Activated CD8-positive, alpha-beta memory T cell treated with anti-CD3 and anti-CD28 coated beads, Interleukin-2, amount 50 U/mL, for 4 hours (primary cell): ENCODE data around the gene KCNJ10.
A peak's percentile ranks its signal among the peaks of the same experiment; 100 is the strongest.
"Not testable (repeated sequence)": the region's sequence is repeated elsewhere in the genome, so short reads cannot be mapped to it uniquely, and the experiment has no call there.

ENCODE experiments used
- DNase-seq: peaks from one replicate; pipeline ENCODE4 v3.0.0-alpha.2; 2020

The KCNJ10 gene

GRCh38 chr1:160053548-160054365 is 16.2 kb downstream of the KCNJ10 start:
- no peak for DNase-seq

DNA sequence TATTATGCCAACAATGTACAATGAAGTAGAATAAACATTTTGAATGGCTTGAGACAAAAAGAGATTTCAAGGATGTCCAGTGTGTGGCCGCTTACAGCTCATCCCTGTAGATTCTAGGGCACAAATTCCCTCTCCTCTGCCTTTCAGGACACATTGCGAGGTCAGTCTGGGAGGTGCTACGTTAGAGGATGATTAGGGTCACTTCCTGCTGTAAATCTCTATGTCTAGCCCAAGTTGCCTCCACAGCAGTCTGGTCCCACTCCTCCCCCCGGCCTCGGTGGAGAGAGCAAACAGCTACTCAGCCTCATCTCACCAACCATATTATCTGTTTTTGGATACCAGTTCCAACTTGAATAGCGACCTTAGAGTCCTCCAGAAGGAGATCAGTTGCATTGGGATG is 17.0 kb downstream of the KCNJ10 start:
- no peak for DNase-seq

GRCh38 chr1:160050619-160051018 is 19.3 kb downstream of the KCNJ10 start:
- DNase-seq = no peak

GRCh38 chr1:160050182-160050581 is 19.8 kb downstream of the KCNJ10 start:
- DNase-seq = not testable (repeated sequence)

- no peak for DNase-seq
Observed at GRCh38 chr1:160049101-160049500, 20.9 kb downstream of the KCNJ10 start.

GRCh38 chr1:160048335-160048734 is 21.6 kb downstream of the KCNJ10 start:
- DNase-seq = no peak

DNA sequence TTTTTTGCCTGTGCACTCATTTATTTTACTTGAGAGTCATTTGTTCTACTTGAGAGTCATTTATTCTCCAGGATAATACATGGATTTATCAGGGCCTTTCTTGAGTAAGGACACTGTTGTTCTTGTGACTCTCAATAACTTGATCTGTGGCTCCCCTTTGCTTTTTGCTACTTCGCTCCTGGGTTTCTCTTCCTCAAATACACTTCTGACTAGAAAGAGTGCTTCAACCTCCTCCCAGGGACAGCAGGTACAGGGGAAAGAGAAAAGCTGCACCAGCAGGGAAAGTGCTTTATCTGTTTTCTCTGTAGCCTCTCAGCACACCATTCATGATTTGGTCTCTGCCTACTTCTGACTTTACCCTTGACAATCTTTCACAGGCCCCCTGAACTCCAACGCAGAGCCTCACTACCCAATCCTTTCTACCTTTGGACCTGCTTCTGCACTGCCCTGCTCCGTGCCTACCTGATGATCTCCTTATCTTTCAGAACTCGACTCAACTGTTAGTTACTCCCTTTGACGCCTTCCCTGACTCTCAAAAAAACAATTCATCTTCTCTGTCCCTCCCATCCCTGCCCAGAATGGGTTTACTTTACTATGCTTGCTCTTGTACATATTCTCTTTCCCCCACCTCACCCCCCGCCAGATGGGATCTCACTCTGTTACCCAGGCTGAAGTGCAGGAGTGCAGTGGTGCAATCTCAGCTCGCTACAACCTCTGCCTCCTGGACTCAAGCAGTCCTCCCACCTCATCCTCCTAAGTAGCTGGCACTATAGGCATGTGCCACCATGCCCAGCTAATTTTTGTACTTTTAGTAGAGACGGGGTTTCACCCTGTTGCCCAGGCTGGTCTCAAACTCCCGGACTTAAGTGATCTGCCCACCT is 22.6 kb downstream of the KCNJ10 start:
- no peak for DNase-seq

DNA sequence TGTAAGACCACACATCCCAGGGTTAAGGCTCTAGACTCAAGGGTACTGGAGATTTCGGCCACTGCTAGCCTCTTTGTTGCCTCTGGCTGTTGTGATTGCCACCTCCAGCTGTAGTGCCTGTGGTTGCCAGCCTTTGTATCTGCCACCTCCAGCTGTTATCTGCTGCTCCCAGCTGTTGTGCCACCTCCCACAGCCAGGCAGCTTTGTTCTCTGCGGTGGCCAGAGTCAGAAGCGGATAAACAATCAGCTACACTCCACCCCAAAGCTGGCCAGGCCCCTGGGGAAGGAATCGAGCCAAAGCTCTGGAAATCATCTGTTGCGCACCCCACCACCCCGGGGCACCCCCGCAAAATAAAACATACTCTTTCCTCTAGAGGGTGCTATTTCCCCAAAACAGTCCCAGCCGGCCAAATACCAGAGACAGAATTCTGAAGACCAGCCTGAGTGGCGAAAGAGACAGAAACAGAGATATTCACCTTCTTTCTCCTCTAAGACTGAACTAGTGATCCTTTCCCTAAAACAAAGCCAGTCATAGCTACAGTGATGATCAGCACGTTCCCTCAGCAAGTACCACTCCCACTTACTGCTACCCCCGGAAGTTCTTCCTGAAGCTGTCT is 23.4 kb downstream of the KCNJ10 start:
- DNase-seq = peak; percentile 28

GRCh38 chr1:160045653-160046052 is 24.3 kb downstream of the KCNJ10 start:
- no peak for DNase-seq

GRCh38 chr1:160043543-160043942 is 26.4 kb downstream of the KCNJ10 start:
- no peak for DNase-seq

GRCh38 chr1:160040476-160040875 is 29.5 kb downstream of the KCNJ10 start:
- DNase-seq = no peak

GRCh38 chr1:160032165-160032820 is 37.7 kb downstream of the KCNJ10 start:
- no peak for DNase-seq

DNA sequence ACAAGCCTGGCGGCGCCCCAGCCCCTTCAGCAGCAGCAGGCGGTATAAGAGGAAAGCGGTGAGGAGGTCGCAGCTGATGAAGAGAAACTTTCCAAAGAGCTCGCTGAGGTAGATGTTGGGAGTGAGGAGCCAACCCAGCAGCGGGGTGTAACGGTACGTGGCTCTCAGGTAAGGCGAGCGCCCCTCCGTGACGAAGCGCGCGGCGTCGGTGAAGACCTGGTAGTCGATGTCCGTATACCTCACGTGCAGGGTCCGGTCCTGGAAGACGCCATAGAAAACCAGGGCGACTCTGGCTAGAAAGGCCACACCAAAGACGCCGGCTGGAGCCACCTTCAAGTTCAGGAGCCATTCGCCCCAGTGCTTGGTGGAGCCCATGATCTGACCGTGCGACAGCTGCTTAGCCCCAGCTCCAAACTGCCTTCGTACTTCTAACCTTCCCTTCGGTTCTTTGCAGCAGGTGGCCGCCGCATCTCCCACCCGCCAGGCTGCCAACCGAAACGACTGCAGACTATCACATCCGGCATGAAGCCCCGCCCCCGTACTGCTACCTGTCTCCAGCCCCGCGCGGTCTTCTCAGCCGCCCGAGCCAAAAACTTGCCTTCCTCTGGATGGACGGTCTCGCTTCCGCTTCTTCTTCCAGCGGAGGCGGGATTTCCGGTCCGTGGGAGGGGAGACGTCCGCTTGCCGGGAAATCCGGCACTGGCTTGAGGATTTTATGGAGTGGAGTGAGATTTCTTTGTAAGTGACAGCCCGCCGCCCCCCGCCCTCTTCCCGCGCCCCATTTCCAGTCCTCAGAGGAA is 38.4 kb downstream of the KCNJ10 start, which contains the start of gene PIGM:
PIGM (minus strand) TSS at position 626 of the 800 bp plus-strand sequence; CDS start at position 375, 251 bp downstream.
- peak; percentile 91 for DNase-seq

GRCh38 chr1:160030657-160031364 is 39.1 kb downstream of the KCNJ10 start:
- DNase-seq = no peak

- no peak for DNase-seq
Observed at GRCh38 chr1:160028426-160028825, 41.5 kb downstream of the KCNJ10 start.

GRCh38 chr1:160025314-160025713 is 44.6 kb downstream of the KCNJ10 start:
- DNase-seq = no peak

DNA sequence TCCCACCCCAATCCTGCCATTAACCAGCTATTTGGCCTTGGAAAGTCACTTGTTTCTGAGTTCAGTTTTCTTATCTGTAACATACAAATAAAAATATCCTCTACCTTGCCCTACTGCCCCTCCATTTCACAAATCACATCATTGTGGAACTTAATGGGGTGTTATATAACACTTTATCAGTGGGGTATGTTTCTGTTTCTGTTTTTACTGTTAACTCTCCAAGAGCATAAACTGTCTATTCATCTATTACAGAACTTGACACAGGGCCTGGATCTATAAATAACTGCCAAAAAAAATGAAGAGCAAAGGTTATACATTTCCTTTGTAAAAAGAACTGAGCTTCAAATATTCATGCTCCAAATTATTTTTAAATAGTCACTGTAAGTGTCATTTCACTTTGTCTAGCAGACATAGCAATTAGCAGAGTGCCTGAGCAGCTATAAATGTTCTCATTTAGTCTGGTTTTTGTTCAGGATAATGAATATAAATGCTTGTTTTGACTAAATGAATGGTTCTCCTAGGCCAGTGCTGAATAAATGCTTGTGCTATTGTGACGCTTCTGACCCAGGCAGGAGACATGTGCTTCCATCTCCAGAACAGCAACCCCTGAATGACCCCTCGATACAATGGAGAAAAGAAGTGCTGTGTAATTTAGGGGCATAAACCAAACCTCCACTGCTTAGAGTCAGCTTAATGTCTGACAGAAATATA is 45.6 kb downstream of the KCNJ10 start:
- DNase-seq = no peak

- DNase-seq = no peak
Observed at GRCh38 chr1:160022330-160023310, 47.3 kb downstream of the KCNJ10 start.

GRCh38 chr1:160021376-160022074 is 48.4 kb downstream of the KCNJ10 start:
- no peak for DNase-seq
